ENCODE measurements around the gene ERVW-1.
"Not testable (repeated sequence)": the region's sequence is repeated elsewhere in the genome, so short reads cannot be mapped to it uniquely, and the experiment has no call there.

The ERVW-1 gene

GRCh38 chr7:92485974-92486373, 8.2 kb upstream of the ERVW-1 start:
- TF ChIP-seq CTCF (conservative IDR thresholded peaks at IDR 0.05; ENCODE audit: low read depth) = no peak
- DNase-seq (ENCODE audit: low spot score) = no peak
- ChIA-PET CTCF (no interaction called here), POLR2A (ENCODE audit: low non-redundant PET) (no interaction called here)
- no peak overlapping the region for H3K27ac ChIP-seq

GRCh38 chr7:92485267-92485892, 7.6 kb upstream of the ERVW-1 start:
- TF ChIP-seq CTCF (conservative IDR thresholded peaks at IDR 0.05; ENCODE audit: low read depth) = no peak
- no peak for DNase-seq (ENCODE audit: low spot score)
- ChIA-PET POLR2A (ENCODE audit: low non-redundant PET) (no interaction called here), CTCF (no interaction called here)
- H3K27ac ChIP-seq = no peak overlapping the region

GRCh38 chr7:92484226-92484625, 6.5 kb upstream of the ERVW-1 start:
- CTCF ChIA-PET; H3K27ac ChIP-seq; POLR2A ChIA-PET (ENCODE audit: low non-redundant PET); DNase-seq (ENCODE audit: low spot score): not testable (repeated sequence)

- H3K27ac ChIP-seq; CTCF ChIA-PET; POLR2A ChIA-PET (ENCODE audit: low non-redundant PET); DNase-seq (ENCODE audit: low spot score): not testable (repeated sequence)
These were observed 5.9 kb upstream of the ERVW-1 start for GRCh38 chr7:92483624-92484023.

GRCh38 chr7:92479146-92479545, 1.4 kb upstream of the ERVW-1 start:
- CTCF ChIA-PET; H3K27ac ChIP-seq; POLR2A ChIA-PET (ENCODE audit: low non-redundant PET); DNase-seq (ENCODE audit: low spot score): not testable (repeated sequence)

GRCh38 chr7:92478711-92479110, 965 bp upstream of the ERVW-1 start:
- no peak for TF ChIP-seq CTCF (conservative IDR thresholded peaks at IDR 0.05; ENCODE audit: low read depth)
- ChIA-PET CTCF (no interaction called here), POLR2A (ENCODE audit: low non-redundant PET) (no interaction called here)
- no peak overlapping the region for H3K27ac ChIP-seq
- DNase-seq (ENCODE audit: low spot score) = no peak

- H3K27ac ChIP-seq = no peak overlapping the region
- POLR2A ChIA-PET (ENCODE audit: low non-redundant PET) = no interaction called here
- TF ChIP-seq CTCF (conservative IDR thresholded peaks at IDR 0.05; ENCODE audit: low read depth) = no peak
These were observed 349 bp upstream of the ERVW-1 start for GRCh38 chr7:92478095-92478494.

GRCh38 chr7:92475851-92476590, 1.7 kb downstream of the ERVW-1 start:
- CTCF ChIA-PET; H3K27ac ChIP-seq; POLR2A ChIA-PET (ENCODE audit: low non-redundant PET); DNase-seq (ENCODE audit: low spot score): not testable (repeated sequence)

More at GRCh38 chr7:92478095-92478494, 349 bp upstream of the ERVW-1 start:
- CTCF ChIA-PET = no interaction called here
- no peak for DNase-seq (ENCODE audit: low spot score)

GRCh38 chr7:92475261-92475770, 2.4 kb downstream of the ERVW-1 start:
- H3K27ac ChIP-seq; DNase-seq (ENCODE audit: low spot score); POLR2A ChIA-PET (ENCODE audit: low non-redundant PET): not testable (repeated sequence)
- CTCF ChIA-PET = interaction anchor here (0.6 kb wide), 1 partner anchor 342 kb away, joined by 3 read pairs; no protein-coding TSS in a partner anchor

- CTCF ChIA-PET; POLR2A ChIA-PET (ENCODE audit: low non-redundant PET); H3K27ac ChIP-seq; DNase-seq (ENCODE audit: low spot score): not testable (repeated sequence)
These were observed 3.8 kb downstream of the ERVW-1 start for GRCh38 chr7:92473989-92474388.

- DNase-seq (ENCODE audit: low spot score); CTCF ChIA-PET; POLR2A ChIA-PET (ENCODE audit: low non-redundant PET); H3K27ac ChIP-seq: not testable (repeated sequence)
These were observed 9.2 kb downstream of the ERVW-1 start for GRCh38 chr7:92468589-92468988.
